HG03064 (cell line): Measurements from ENCODE around the gene CFAP97.

Experiments
- ATAC-seq: cut with Tn5 transposase; IDR thresholded peaks from one replicate; pipeline ENCODE4 v1.9.1; 2021; ENCODE audit warnings: low read depth; ENCODE audit not compliant: unreplicated experiment

Gene CFAP97

DNA sequence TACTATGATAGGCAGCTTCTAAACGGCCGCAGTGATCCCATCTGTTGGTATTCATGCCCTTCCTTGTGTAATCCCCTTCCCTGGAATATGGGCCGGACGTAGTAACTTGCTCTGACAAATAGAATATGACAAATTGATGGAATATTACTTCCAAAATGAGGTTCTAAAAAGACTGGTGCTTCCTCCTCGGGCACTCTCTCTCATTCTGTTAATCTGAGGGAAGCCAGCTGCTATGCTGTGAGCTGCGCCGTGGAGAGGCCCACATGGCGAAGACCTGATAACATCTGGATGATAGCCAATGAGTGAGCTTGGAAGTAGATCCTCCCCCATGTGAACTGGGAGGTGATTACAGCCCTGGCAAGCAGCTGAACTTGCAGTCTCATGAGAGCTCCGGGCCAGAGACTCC is 88.0 kb downstream of the CFAP97 start:
- no peak for ATAC-seq

DNA sequence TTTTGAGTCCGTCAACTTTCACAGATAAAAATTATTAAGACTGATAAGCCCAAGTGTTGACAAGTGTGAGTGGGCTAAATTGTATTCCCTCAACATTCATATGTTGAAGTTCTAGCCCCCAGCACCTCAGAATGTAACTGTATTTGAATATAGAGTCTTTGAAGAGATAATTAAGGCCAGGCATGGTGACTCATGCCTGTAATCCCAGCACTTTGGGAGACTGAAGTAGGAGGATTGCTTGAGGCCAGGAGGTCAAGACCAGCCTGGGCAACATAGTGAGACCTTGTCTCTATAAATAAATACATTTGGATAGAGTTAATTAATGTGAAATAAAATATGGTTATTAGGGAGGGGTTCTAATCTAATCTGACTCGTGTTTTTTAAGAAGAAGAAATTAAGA is 90.5 kb downstream of the CFAP97 start:
- no peak for ATAC-seq

DNA sequence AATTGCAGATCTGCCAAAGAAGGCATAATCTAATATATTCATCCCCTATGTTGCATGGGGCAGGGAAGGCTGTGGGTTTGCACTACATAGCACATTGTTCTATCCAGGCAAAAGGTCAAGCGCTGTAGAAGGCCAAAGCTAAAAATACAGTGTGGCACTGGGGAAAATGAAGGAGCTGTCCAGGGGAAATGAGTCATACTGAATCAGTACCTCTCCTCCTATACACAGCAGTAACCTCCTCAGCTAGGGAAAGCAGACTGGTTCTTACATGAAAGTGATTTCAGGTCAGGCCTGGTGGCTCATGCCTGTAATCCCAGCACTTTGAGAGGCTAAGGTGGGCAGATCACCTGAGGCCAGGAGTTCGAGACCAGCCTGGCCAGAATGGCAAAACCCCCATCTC is 91.7 kb downstream of the CFAP97 start:
- no peak for ATAC-seq

DNA sequence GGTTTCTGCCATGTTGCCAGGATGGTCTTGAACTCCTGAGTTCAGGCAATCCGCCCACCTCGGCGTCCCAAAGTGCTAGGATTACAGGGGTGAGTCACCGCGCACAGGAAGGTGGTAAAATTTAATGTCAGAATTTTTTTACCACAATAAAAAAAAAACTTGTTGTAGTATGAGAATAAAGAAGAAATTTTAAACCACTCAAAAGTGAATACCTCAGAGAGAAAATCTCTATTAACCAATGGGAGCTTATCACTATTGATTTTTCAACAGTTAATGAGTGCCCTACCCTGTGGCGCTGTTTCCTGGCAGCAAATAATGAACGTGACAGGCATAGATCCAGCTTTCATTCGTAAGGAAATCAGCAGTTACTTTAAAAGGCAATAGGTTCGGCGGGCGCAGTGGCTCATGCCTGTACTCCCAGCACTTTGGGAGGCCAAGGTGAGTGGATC is 93.4 kb downstream of the CFAP97 start:
- no peak for ATAC-seq

DNA sequence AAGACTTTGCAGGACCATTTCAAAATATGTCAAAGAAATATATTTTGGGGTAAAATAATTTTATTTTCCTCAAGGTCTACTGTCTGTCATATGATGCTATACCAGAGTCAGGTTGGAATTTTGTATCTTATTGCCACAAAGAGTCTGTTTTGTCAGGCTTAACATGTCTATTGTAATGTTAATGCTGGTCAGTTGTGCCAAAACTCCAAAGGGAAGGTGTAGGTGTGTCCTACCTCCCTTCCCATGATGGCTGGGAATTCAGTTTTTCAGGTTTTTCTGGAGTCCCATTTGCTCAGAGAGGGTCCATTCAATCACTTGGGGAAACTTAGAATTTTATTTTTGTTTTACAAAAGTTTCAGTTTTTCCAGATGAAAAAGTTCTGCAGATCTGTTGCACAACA is 94.1 kb downstream of the CFAP97 start:
- no peak for ATAC-seq
